HG03039 (cell line): ENCODE data around the gene MAP3K14.
"Not testable (repeated sequence)": the region's sequence is repeated elsewhere in the genome, so short reads cannot be mapped to it uniquely, and the experiment has no call there.

Experiments used
- ATAC-seq: cut with Tn5 transposase; IDR thresholded peaks from one replicate; pipeline ENCODE4 v1.9.1; 2021; ENCODE audit warnings: mild to moderate bottlenecking, moderate library complexity; ENCODE audit not compliant: unreplicated experiment

Gene MAP3K14

GRCh38 chr17:45261577-45262515 lies 55.0 kb downstream of the MAP3K14 start, which contains the start of gene SPATA32:
SPATA32 (minus strand) TSS chr17:45262094; CDS start chr17:45262016, 78 bp downstream.
- ATAC-seq: no peak

DNA sequence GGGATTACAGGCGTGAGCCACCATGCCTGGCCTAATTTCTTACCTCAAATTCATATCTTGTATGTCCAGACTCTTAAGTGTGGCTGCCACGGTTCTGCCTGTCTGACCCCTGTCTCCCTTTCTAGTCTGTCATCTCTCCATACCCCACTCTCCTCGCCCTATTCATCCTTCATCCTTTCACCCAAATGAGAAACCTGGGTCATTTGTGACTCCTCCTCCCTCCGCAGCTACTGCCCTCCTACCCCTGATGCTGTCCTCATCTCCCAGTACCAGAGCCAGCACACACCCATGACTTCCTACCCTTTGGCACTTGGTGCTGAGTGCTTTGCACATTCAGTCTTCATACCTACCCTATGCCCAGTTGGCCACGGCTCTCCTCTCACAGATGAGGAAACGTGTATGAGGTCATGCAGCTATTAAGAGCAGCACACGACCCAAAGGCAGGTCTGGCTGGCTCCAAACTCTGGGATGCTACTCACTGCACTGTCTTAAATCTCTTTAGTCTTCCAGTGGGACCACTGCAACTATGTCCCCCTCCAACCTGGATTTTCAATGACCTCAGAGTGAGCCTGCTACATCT lies 56.5 kb downstream of the MAP3K14 start:
- ATAC-seq: no peak

DNA sequence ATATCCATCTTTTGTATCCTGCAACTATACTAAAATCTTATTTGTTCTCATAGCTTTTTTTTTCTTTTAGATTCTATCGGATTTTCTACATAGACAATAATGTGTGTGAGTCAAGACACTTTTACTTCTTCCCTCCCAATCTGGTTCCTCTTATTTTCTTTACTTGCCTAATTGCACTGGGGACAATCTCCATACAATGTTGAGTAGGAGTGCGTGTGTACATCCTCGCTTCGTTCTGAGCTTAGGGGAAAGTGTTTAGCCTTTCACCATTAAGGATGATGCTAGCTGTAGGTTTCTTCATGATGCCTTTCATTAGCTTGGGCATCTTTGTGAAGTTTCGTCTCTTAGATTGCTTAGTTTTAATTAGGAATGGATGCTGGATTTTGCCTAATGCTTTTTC lies 57.8 kb downstream of the MAP3K14 start:
- ATAC-seq: no peak

GRCh38 chr17:45257115-45257514 lies 59.7 kb downstream of the MAP3K14 start:
- ATAC-seq: no peak

DNA sequence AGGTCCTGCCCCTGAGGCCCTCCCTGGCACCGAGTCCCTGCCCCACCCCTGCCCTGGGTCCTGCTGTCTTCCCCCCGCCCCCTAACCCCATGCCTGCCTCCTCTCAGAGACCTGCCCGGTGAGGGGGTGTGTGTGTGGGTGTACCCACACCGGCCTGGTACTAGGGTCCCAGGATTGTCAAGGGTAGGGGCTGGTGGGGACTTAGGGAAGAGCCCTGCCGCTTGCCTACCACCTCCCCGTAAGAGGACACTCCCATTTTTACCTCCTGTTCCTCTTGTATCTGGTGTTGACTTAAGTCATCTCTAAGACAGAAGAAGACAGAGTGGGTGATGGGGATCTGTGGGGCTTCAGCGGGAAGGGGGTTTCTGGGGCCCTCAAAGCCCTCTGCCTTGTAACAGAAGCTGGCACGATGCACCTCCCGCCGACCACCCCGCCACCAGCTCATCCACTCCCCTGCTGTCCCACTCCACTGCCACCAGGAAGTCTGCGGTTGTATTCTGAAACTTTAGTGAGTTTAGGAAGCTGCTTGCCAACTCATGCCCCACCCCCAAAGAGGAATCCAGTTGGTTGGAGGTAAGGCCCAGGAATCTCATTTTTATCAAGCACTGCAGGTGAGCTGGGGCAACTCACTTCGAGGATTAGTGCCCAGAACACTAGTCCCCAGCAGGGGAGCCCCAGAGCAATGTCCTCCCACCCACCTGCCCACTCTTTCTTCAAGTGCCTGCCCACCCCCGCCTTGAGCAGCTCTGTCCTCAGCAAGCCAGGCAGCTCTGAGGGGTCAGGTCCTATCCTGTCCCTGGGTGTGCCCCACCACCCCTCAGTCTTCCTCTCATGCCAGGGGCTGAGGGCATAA lies 60.5 kb downstream of the MAP3K14 start:
- no peak for ATAC-seq

DNA sequence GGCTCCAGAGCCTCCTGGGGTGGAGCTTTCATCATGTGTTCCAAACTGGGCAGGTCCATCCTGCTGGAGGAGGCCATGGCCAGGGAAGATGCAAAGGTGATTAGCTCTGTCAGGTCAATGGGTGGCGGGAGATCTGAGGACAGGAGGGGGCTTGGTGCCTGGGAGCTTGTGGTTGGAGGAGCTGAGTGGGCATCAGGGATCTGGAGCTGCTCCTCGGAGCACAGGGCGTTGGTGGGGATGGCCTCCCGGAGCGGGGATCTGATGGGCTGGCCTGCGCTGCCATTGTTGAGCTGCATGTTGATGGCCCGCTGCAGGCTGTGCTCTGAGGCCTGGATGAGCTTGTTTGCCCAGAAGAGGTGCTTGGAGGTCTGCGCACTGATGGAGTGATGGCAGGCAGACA lies 61.5 kb downstream of the MAP3K14 start:
- ATAC-seq: no peak

DNA sequence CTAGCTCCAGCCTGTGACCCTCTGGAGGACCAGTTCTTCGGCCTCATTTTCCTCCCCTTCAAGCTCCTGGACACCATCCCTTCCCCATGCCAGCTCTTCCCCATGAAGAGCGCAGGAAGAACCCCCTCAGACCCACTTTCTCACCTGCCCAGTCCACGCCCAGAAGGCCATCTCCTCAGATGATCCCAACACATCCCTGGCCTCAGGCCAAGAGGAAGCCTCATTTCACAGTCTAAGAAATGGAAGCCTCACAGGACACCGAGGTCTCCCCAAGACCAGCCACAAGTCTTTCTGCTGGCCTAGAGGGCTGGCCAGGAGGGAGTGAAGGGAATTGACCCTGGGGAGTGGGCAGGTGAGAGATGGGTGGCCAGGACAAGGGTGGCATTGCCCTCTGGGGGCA lies 62.9 kb downstream of the MAP3K14 start:
- ATAC-seq: no peak

DNA sequence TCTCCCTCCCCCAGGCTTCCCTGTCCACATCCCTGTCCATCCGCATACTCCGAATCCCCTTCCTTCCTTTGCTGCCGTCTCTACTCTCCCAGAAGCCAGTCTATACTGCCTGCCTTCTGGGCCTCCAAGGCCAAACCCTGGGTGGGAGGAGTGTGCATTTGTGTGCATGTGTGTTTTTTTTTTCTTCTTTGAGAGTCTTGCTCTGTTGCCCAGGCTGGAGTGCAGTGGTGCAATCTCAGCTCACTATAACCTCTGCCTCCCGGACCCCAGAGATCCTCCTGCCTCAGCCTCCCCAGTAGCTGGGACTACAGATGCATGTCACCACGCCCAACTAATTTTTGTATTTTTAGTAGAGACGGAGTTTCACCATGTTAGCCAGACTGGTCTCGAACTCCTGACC lies 63.6 kb downstream of the MAP3K14 start:
- ATAC-seq: not testable (repeated sequence)

DNA sequence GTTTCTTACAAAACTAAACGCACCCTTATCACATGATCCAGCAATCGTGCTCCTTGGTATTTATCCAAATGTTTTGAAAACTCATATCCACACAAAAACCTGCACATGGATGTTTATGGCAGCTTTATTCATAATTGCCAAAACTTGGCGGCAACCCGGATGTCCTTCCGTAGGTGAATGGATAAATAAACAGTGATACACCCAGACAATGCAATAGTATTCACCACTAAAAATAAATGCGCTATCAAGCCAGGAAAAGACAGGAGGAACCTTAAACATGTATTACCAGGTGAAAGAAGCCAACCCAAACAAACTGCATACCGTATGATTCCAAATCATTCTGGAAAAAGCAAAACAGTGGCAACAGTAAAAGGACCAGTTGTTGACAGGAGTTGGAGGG lies 64.9 kb downstream of the MAP3K14 start:
- ATAC-seq: no peak

- peak; percentile 35 for ATAC-seq
These were observed 68.5 kb downstream of the MAP3K14 start for GRCh38 chr17:45248132-45248957.

GRCh38 chr17:45247429-45248131 lies 69.2 kb downstream of the MAP3K14 start:
- ATAC-seq: peak; percentile 77

DNA sequence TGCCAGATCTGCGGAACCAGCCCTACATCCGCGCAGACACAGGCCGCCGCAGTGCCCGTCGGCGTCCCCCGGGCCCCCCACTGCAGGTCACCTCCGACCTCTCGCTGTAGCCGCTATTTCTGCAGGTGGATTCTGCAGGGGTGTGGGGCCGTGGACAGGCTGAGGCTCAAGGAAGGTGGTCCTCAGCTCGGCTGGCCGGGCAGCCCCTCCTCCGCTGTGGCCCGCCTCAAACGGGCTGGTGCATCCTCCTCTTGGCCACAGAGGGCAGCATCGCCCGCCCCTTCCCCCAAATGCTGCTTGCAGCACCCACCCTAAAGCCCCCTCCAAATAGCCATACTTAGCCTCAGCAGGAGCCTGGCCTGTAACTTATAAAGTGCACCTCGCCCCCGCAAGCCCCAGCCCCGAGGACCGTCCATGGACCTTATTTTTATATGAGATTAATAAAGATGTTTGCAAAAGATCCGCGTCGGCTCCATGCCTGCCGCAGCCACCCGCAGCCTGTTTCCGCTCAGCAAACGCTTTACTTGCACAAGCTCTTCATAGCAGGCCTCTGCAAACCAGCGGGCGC lies 69.9 kb downstream of the MAP3K14 start:
- no peak for ATAC-seq

DNA sequence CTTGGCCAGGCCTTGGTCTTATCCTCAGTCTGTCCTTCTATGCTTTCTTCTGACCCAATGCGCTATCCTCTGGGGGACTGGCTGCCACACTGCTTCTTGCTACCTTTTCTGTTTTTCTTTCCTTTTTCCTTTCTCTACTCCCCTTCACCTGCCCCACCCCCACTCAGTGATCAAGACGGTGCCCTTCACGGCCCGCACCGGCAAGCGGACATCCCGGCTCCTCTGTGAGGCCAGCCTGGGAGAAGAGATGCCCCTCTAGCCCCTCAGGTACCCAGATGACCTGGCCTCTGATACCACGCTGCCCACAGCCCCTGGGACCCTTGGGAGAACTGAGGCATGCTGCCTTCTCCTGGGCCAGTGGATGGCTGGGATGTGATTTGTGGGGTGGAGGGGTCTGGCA lies 70.5 kb downstream of the MAP3K14 start:
- no peak for ATAC-seq

GRCh38 chr17:45244725-45245656 lies 71.8 kb downstream of the MAP3K14 start:
- ATAC-seq: no peak

DNA sequence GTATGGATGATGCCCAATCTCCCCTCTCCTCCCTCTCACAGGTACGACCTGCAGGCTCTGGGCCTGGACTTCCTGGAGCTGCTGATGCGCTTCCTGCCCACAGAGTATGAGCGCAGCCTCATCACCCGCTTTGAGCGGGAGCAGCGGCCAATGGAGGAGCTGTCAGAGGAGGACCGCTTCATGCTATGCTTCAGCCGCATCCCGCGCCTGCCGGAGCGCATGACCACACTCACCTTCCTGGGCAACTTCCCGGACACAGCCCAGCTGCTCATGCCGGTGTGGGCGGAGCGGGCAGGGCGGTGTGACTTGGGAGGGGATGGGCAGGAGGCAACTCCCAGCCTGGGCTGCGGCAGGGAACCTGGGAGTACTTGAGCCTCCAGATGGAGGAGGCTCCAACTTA lies 73.1 kb downstream of the MAP3K14 start:
- ATAC-seq: no peak

DNA sequence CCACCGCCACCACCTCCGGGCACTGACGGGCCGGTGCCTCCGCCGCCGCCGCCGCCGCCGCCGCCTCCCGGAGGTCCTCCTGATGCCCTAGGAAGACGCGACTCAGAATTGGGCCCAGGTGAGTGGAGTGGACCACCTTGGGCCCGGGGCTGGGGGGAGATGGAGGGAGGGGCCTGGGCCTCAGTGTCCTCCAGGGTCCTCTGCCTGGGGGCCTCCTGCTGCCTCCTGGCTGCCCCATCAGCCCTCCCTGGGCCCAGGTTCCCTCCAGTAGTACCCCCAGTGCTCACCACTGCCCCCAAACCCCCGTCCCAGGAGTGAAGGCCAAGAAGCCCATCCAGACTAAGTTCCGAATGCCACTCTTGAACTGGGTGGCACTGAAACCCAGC lies 74.8 kb downstream of the MAP3K14 start:
- ATAC-seq: no peak

- no peak for ATAC-seq
These were observed 75.3 kb downstream of the MAP3K14 start for GRCh38 chr17:45241328-45242028.

GRCh38 chr17:45240905-45241327 lies 75.9 kb downstream of the MAP3K14 start:
- ATAC-seq: no peak
